CD4-positive, alpha-beta T cell (primary cell): ENCODE measurements around the gene ZMYM3. TPM values are rescaled to one million over a fixed set of nuclear protein-coding genes. Genes with fewer than 3 reads are reported as not detected.

Experiments
- ATAC-seq: fragments of 200-7000 bp; cut with Tn5 transposase; one replicate; pipeline ENCODE4 v1.10.0; 2022; ENCODE audit warnings: mild to moderate bottlenecking; ENCODE audit not compliant: poor library complexity
- CTCF ChIA-PET: fragments of 350-600 bp; sonication (Branson Sonifier 250); formaldehyde crosslinking; loops from one replicate; lab custom pipeline; 2021; ENCODE audit warnings: antibody characterized with exemption, inconsistent platforms; lab: Charles Lee
- POLR2A ChIA-PET: fragments of 350-600 bp; sonication (Branson Sonifier 250); formaldehyde crosslinking; loops from one replicate; lab custom pipeline; 2021; ENCODE audit warnings: antibody characterized with exemption, inconsistent platforms; lab: Charles Lee
- DNase-seq, 14 experiments: peaks; one replicate each; pipeline ENCODE4 v3.0.0-alpha.2; 2013 to 2020; ENCODE audit warnings: mixed read lengths in 2 of 14
- H3K27ac ChIP-seq, 2 donors: one replicate each; pipeline versions ENCODE4 v1.5.1 to v1.7.0; 2013; ENCODE audit warnings: low read length in 2 of 2, low read depth in 1 of 2, mild to moderate bottlenecking in 1 of 2
- H3K27me3 ChIP-seq, 2 experiments: 1 replicate in 1 of 2; 2 replicates in 1 of 2; pipeline versions ENCODE4 v1.6.1 to v1.7.0; 2013; ENCODE audit warnings: low read length in 2 of 2, control low read depth in 1 of 2, mild to moderate bottlenecking in 1 of 2, moderate library complexity in 1 of 2; ENCODE audit not compliant: insufficient read depth in 2 of 2, control insufficient read depth in 1 of 2
- H3K36me3 ChIP-seq: one replicate; pipeline ENCODE4 v1.6.1; 2013; ENCODE audit warnings: low read length, control low read depth; ENCODE audit not compliant: insufficient read depth
- H3K4me1 ChIP-seq: one replicate; pipeline ENCODE4 v1.6.1; 2013; ENCODE audit warnings: low read length, control low read depth; ENCODE audit not compliant: insufficient read depth
- H3K4me3 ChIP-seq: one replicate; pipeline ENCODE4 v1.5.1; 2013; ENCODE audit warnings: mild to moderate bottlenecking, low read length, moderate library complexity
- H3K9me3 ChIP-seq, 2 experiments: 1 replicate in 1 of 2; 2 replicates in 1 of 2; pipeline versions ENCODE4 v1.6.1 to v1.7.0; 2013; ENCODE audit warnings: low read length in 2 of 2, mild to moderate bottlenecking in 2 of 2, control low read depth in 1 of 2, moderate library complexity in 1 of 2; ENCODE audit not compliant: control insufficient read depth in 1 of 2, insufficient read depth in 1 of 2
- H3K27ac Mint-ChIP-seq: one replicate; pipeline ENCODE4 v1.8.0; 2020; ENCODE audit warnings: mixed read lengths
- H3K27me3 Mint-ChIP-seq: one replicate; pipeline ENCODE4 v1.8.0; 2021; ENCODE audit warnings: mixed read lengths
- H3K36me3 Mint-ChIP-seq: one replicate; pipeline ENCODE4 v1.8.0; 2021; ENCODE audit warnings: low read depth, mixed read lengths
- H3K4me1 Mint-ChIP-seq: one replicate; pipeline ENCODE4 v1.8.0; 2021; ENCODE audit warnings: low read depth, mixed read lengths
- H3K4me3 Mint-ChIP-seq: one replicate; pipeline ENCODE4 v1.8.0; 2020; ENCODE audit warnings: mild to moderate bottlenecking, mixed read lengths
- H3K9me3 Mint-ChIP-seq: one replicate; pipeline ENCODE4 v1.8.0; 2020; ENCODE audit warnings: mixed read lengths
- CTCF ChIP-seq: fragments of 200-600 bp; IDR thresholded peaks from one replicate; pipeline ENCODE4 v1.8.0; 2022; ENCODE audit warnings: antibody characterized with exemption, mild to moderate bottlenecking
- intact Hi-C, 2 experiments: fragments of 100-400 bp; cut with DNase I in 1 of 2; cut with micrococcal nuclease in 1 of 2; formaldehyde crosslinking; loops; one replicate each; pipeline versions ENCODE4 v1.15.1 to v1.9.0; 2023 to 2025; cut with DNase I, micrococcal nuclease
- total RNA-seq, 174 experiments: library from RNA in 2 of 174; stranded (reverse) in 2 of 174; gene quantifications; one replicate each; pipeline ENCODE4 v1.2.3 and lab custom pipeline; 2021 to 2026

ZMYM3 gene
- total RNA-seq, 2 experiments from 2014 or later, result 16.7 to 17.6 TPM

GRCh38 chrX:71210816-71211215, 43.1 kb downstream of the ZMYM3 start:
- H3K4me3 ChIP-seq, result no peak overlapping the region
- H3K9me3 Mint-ChIP-seq, result no peaks in the 10 kb centered on the region
- intact Hi-C loops, result no loop called here
- ChIA-PET POLR2A (no interaction called here), CTCF (no interaction called here)
- no peaks in the 10 kb centered on the region for H3K9me3 ChIP-seq
- no peaks in the 10 kb centered on the region for H3K36me3 ChIP-seq
- H3K27ac ChIP-seq, result no peak overlapping the region
- no peaks in the 10 kb centered on the region for H3K36me3 Mint-ChIP-seq
- no peaks in the 10 kb centered on the region for H3K4me1 ChIP-seq
- ATAC-seq (no peak), DNase-seq (no peak)
- TF ChIP-seq CTCF, result no peak
- no peaks in the 10 kb centered on the region for H3K27me3 ChIP-seq
- H3K4me3 Mint-ChIP-seq, result no peak overlapping the region
- H3K4me1 Mint-ChIP-seq, result no peaks in the 10 kb centered on the region
- no peak overlapping the region for H3K27ac Mint-ChIP-seq
- H3K27me3 Mint-ChIP-seq, result no peaks in the 10 kb centered on the region

GRCh38 chrX:71199252-71200008, 54.5 kb downstream of the ZMYM3 start:
- peak overlapping the region; percentile 65 for H3K27ac Mint-ChIP-seq
- Histone ChIP-seq H3K4me1 (peaks cover 7% of the 10 kb centered on the region), H3K27ac (no peak overlapping the region), H3K27me3 (no peaks in the 10 kb centered on the region), H3K4me3 (no peak overlapping the region), H3K36me3 (no peaks in the 10 kb centered on the region), H3K9me3 (no peaks in the 10 kb centered on the region)
- H3K4me1 Mint-ChIP-seq, result peaks cover 27% of the 10 kb centered on the region
- no peak for ATAC-seq
- TF ChIP-seq CTCF, result no peak
- CTCF ChIA-PET, result no interaction called here
- H3K4me3 Mint-ChIP-seq, result peak overlapping the region; percentile 34
- no peak for DNase-seq
- no peaks in the 10 kb centered on the region for H3K36me3 Mint-ChIP-seq
- POLR2A ChIA-PET, result interaction anchor here (1.2 kb wide), 1 partner anchor 85 kb away, joined by 3 read pairs; no protein-coding TSS in a partner anchor
- intact Hi-C loops, result no loop called here
- no peaks in the 10 kb centered on the region for H3K27me3 Mint-ChIP-seq
- H3K9me3 Mint-ChIP-seq, result no peaks in the 10 kb centered on the region

GRCh38 chrX:71198066-71198465, 55.9 kb downstream of the ZMYM3 start:
- intact Hi-C loops, result no loop called here
- peak in 4 of 14 experiments; percentile 18 to 59 (median 44) for DNase-seq

More at GRCh38 chrX:71198066-71198465, 55.9 kb downstream of the ZMYM3 start:
- CTCF ChIA-PET, result interaction anchor here (0.5 kb wide), 1 partner anchor 85 kb away, joined by 3 read pairs; the partner anchor contains the start of gene NONO
- POLR2A ChIA-PET, result interaction anchor here (0.7 to 4.1 kb wide), 5 partner anchors 16 to 168 kb away, joined by 3 to 29 read pairs (median 17); partner anchors contain the start of genes NONO, TAF1 and ZMYM3
- Mint-ChIP-seq H3K9me3 (no peaks in the 10 kb centered on the region), H3K27ac (peak overlapping the region; percentile 77), H3K4me3 (peak overlapping the region; percentile 84), H3K36me3 (no peaks in the 10 kb centered on the region), H3K4me1 (peaks cover 31% of the 10 kb centered on the region), H3K27me3 (no peaks in the 10 kb centered on the region)
- Histone ChIP-seq H3K36me3 (no peaks in the 10 kb centered on the region), H3K27me3 (no peaks in the 10 kb centered on the region), H3K4me3 (peak overlapping the region; percentile 66), H3K9me3 (no peaks in the 10 kb centered on the region), H3K4me1 (peaks cover 12% of the 10 kb centered on the region), H3K27ac (peak overlapping the region in 1 of 2 donors; percentile 34)
- ATAC-seq, result peak; percentile 49
- TF ChIP-seq CTCF, result no peak
